MCF 10A (cell line): ENCODE data around the gene ASAP2. TPM values are rescaled to one million over a fixed set of nuclear protein-coding genes. Genes with fewer than 3 reads are reported as not detected.

Experiments
- BruUV-seq: library from RNA; stranded (reverse); fragments of 400-500 nt; replicated peaks from 2 replicates; lab custom pipeline; 2021; lab: Mats Ljungman, UMichigan
- CTCF ChIA-PET: fragments of 300-600 bp; sonication (Branson Sonifier 250); formaldehyde crosslinking; extraction: SDS; loops from one replicate; lab custom pipeline; 2021; ENCODE audit warnings: antibody characterized with exemption, inconsistent platforms; lab: Yijun Ruan, JAX
- POLR2A ChIA-PET: fragments of 300-600, 350-650 bp; sonication (Branson Sonifier 250); formaldehyde crosslinking; extraction: SDS; loops from one replicate; lab custom pipeline; 2020; ENCODE audit warnings: antibody characterized with exemption, inconsistent platforms; lab: Yijun Ruan, JAX
- DNase-seq: peaks from one replicate; pipeline ENCODE4 v3.0.0-alpha.2; 2018; ENCODE audit not compliant: unreplicated experiment
- H3K27ac Mint-ChIP-seq: one replicate; pipeline ENCODE4 v1.8.0; 2022; ENCODE audit warnings: mild to moderate bottlenecking, low read depth, mixed read lengths; ENCODE audit not compliant: unreplicated experiment
- H3K27me3 Mint-ChIP-seq: one replicate; pipeline ENCODE4 v1.8.0; 2022; ENCODE audit warnings: mixed read lengths; ENCODE audit not compliant: insufficient read depth, unreplicated experiment
- H3K36me3 Mint-ChIP-seq: one replicate; pipeline ENCODE4 v1.8.0; 2022; ENCODE audit warnings: mild to moderate bottlenecking, moderate library complexity, mixed read lengths; ENCODE audit not compliant: insufficient read depth, unreplicated experiment
- H3K4me1 Mint-ChIP-seq: one replicate; pipeline ENCODE4 v1.8.0; 2022; ENCODE audit warnings: mixed read lengths; ENCODE audit not compliant: insufficient read depth, unreplicated experiment
- H3K4me3 Mint-ChIP-seq: one replicate; pipeline ENCODE4 v1.8.0; 2022; ENCODE audit warnings: mild to moderate bottlenecking, moderate library complexity, mixed read lengths; ENCODE audit not compliant: unreplicated experiment
- H3K9me3 Mint-ChIP-seq: one replicate; pipeline ENCODE4 v1.8.0; 2022; ENCODE audit warnings: mixed read lengths; ENCODE audit not compliant: unreplicated experiment
- CTCF ChIP-seq: fragments of 200-600 bp; IDR thresholded peaks from one replicate; pipeline ENCODE4 v1.8.0; 2022; ENCODE audit warnings: antibody characterized with exemption, mild to moderate bottlenecking; ENCODE audit not compliant: unreplicated experiment
- intact Hi-C: fragments of 100-400 bp; cut with micrococcal nuclease; formaldehyde crosslinking; loops from 2 replicates; pipeline ENCODE4 v1.14.1; 2022
- total RNA-seq: library from RNA; stranded (reverse); gene quantifications from 2 replicates; pipeline ENCODE4 v1.2.3, GENCODE V29; 2022

The ASAP2 gene
- total RNA-seq, 1 experiment from 2014 or later, result 80.8 TPM

GRCh38 chr2:9250091-9250490 is 43.5 kb downstream of the ASAP2 start:
- Mint-ChIP-seq H3K27me3 (no peaks in the 10 kb centered on the region), H3K36me3 (peaks cover 6% of the 10 kb centered on the region), H3K4me3 (peak overlapping the region; percentile 65), H3K9me3 (no peaks in the 10 kb centered on the region), H3K27ac (peak overlapping the region; percentile 90), H3K4me1 (peaks cover 69% of the 10 kb centered on the region)
- no TSS peak for BruUV-seq
- intact Hi-C loops, result loop anchor here (1.0 to 5.0 kb wide), 4 partner anchors 12 to 61 kb away; partner anchors contain the start of gene ASAP2
- TF ChIP-seq CTCF, result no peak
- ChIA-PET POLR2A (interaction anchor here (0.6 to 7.2 kb wide), 16 partner anchors 13 to 551 kb away, joined by 3 to 142 read pairs (median 4); partner anchors contain the start of genes ADAM17 and ASAP2), CTCF (interaction anchor here (0.6 to 3.7 kb wide), 4 partner anchors 13 to 306 kb away, joined by 3 to 20 read pairs (median 6); partner anchors contain the start of gene ADAM17)
- DNase-seq, result peak; percentile 29

GRCh38 chr2:9250498-9251153 is 44.0 kb downstream of the ASAP2 start:
- no peak for TF ChIP-seq CTCF
- no peaks in the 10 kb centered on the region for H3K9me3 Mint-ChIP-seq
- peaks cover 6% of the 10 kb centered on the region for H3K36me3 Mint-ChIP-seq
- peak overlapping the region; percentile 65 for H3K4me3 Mint-ChIP-seq
- H3K4me1 Mint-ChIP-seq, result peaks cover 67% of the 10 kb centered on the region
- CTCF ChIA-PET, result interaction anchor here (1.3 to 3.7 kb wide), 3 partner anchors 13 to 46 kb away, joined by 4 to 20 read pairs (median 9); no protein-coding TSS in a partner anchor
- intact Hi-C loops, result loop anchor here (1.0 to 5.0 kb wide), 4 partner anchors 12 to 60 kb away; partner anchors contain the start of gene ASAP2
- no TSS peak for BruUV-seq
- H3K27me3 Mint-ChIP-seq, result no peaks in the 10 kb centered on the region
- POLR2A ChIA-PET, result interaction anchor here (0.6 to 7.2 kb wide), 13 partner anchors 13 to 550 kb away, joined by 3 to 142 read pairs (median 5); partner anchors contain the start of gene ASAP2
- DNase-seq, result peak; percentile 55
- H3K27ac Mint-ChIP-seq, result peak overlapping the region; percentile 90

GRCh38 chr2:9251154-9252001 is 44.8 kb downstream of the ASAP2 start:
- intact Hi-C loops, result loop anchor here (2.0 to 5.0 kb wide), 3 partner anchors 35 to 59 kb away; partner anchors contain the start of gene ASAP2
- no peaks in the 10 kb centered on the region for H3K27me3 Mint-ChIP-seq
- CTCF ChIA-PET, result interaction anchor here (0.6 to 1.3 kb wide), 6 partner anchors 15 to 1154 kb away, joined by 3 to 4 read pairs (median 4); no protein-coding TSS in a partner anchor
- H3K4me1 Mint-ChIP-seq, result peaks cover 70% of the 10 kb centered on the region
- H3K27ac Mint-ChIP-seq, result peak overlapping the region; percentile 90
- POLR2A ChIA-PET, result interaction anchor here (0.6 to 7.2 kb wide), 18 partner anchors 10 to 317 kb away, joined by 3 to 142 read pairs (median 4); partner anchors contain the start of gene ASAP2
- no peaks in the 10 kb centered on the region for H3K9me3 Mint-ChIP-seq
- H3K36me3 Mint-ChIP-seq, result peaks cover 6% of the 10 kb centered on the region
- no peak for TF ChIP-seq CTCF
- BruUV-seq, result TSS peak; percentile 81
- peak; percentile 95 for DNase-seq
- peak overlapping the region; percentile 65 for H3K4me3 Mint-ChIP-seq
